CD4-positive, alpha-beta T cell (primary cell): Measurements from ENCODE around the gene CLSTN2. TPM values are rescaled to one million over a fixed set of nuclear protein-coding genes. Genes with fewer than 3 reads are reported as not detected.

Source experiments
- ATAC-seq: fragments of 200-7000 bp; cut with Tn5 transposase; one replicate; pipeline ENCODE4 v1.10.0; 2022; ENCODE audit warnings: mild to moderate bottlenecking; ENCODE audit not compliant: poor library complexity
- CTCF ChIA-PET: fragments of 350-600 bp; sonication (Branson Sonifier 250); formaldehyde crosslinking; loops from one replicate; lab custom pipeline; 2021; ENCODE audit warnings: antibody characterized with exemption, inconsistent platforms; lab: Charles Lee
- POLR2A ChIA-PET: fragments of 350-600 bp; sonication (Branson Sonifier 250); formaldehyde crosslinking; loops from one replicate; lab custom pipeline; 2021; ENCODE audit warnings: antibody characterized with exemption, inconsistent platforms; lab: Charles Lee
- DNase-seq, 14 experiments: peaks; one replicate each; pipeline ENCODE4 v3.0.0-alpha.2; 2013 to 2020; ENCODE audit warnings: mixed read lengths in 2 of 14
- H3K27ac ChIP-seq, 2 donors: one replicate each; pipeline versions ENCODE4 v1.5.1 to v1.7.0; 2013; ENCODE audit warnings: low read length in 2 of 2, low read depth in 1 of 2, mild to moderate bottlenecking in 1 of 2
- H3K27me3 ChIP-seq, 2 experiments: 1 replicate in 1 of 2; 2 replicates in 1 of 2; pipeline versions ENCODE4 v1.6.1 to v1.7.0; 2013; ENCODE audit warnings: low read length in 2 of 2, control low read depth in 1 of 2, mild to moderate bottlenecking in 1 of 2, moderate library complexity in 1 of 2; ENCODE audit not compliant: insufficient read depth in 2 of 2, control insufficient read depth in 1 of 2
- H3K36me3 ChIP-seq: one replicate; pipeline ENCODE4 v1.6.1; 2013; ENCODE audit warnings: low read length, control low read depth; ENCODE audit not compliant: insufficient read depth
- H3K4me1 ChIP-seq: one replicate; pipeline ENCODE4 v1.6.1; 2013; ENCODE audit warnings: low read length, control low read depth; ENCODE audit not compliant: insufficient read depth
- H3K4me3 ChIP-seq: one replicate; pipeline ENCODE4 v1.5.1; 2013; ENCODE audit warnings: mild to moderate bottlenecking, low read length, moderate library complexity
- H3K9me3 ChIP-seq, 2 experiments: 1 replicate in 1 of 2; 2 replicates in 1 of 2; pipeline versions ENCODE4 v1.6.1 to v1.7.0; 2013; ENCODE audit warnings: low read length in 2 of 2, mild to moderate bottlenecking in 2 of 2, control low read depth in 1 of 2, moderate library complexity in 1 of 2; ENCODE audit not compliant: control insufficient read depth in 1 of 2, insufficient read depth in 1 of 2
- H3K27ac Mint-ChIP-seq: one replicate; pipeline ENCODE4 v1.8.0; 2020; ENCODE audit warnings: mixed read lengths
- H3K27me3 Mint-ChIP-seq: one replicate; pipeline ENCODE4 v1.8.0; 2021; ENCODE audit warnings: mixed read lengths
- H3K36me3 Mint-ChIP-seq: one replicate; pipeline ENCODE4 v1.8.0; 2021; ENCODE audit warnings: low read depth, mixed read lengths
- H3K4me1 Mint-ChIP-seq: one replicate; pipeline ENCODE4 v1.8.0; 2021; ENCODE audit warnings: low read depth, mixed read lengths
- H3K4me3 Mint-ChIP-seq: one replicate; pipeline ENCODE4 v1.8.0; 2020; ENCODE audit warnings: mild to moderate bottlenecking, mixed read lengths
- H3K9me3 Mint-ChIP-seq: one replicate; pipeline ENCODE4 v1.8.0; 2020; ENCODE audit warnings: mixed read lengths
- intact Hi-C, 2 experiments: fragments of 100-400 bp; cut with DNase I in 1 of 2; cut with micrococcal nuclease in 1 of 2; formaldehyde crosslinking; loops; one replicate each; pipeline versions ENCODE4 v1.15.1 to v1.9.0; 2023 to 2025; cut with DNase I, micrococcal nuclease
- total RNA-seq, 174 experiments: library from RNA in 2 of 174; stranded (reverse) in 2 of 174; gene quantifications; one replicate each; pipeline ENCODE4 v1.2.3 and lab custom pipeline; 2021 to 2026
- TF ChIP-seq, protein P1 (sequence below): fragments of 200-600 bp; IDR thresholded peaks from one replicate; pipeline ENCODE4 v1.8.0; 2022; ENCODE audit warnings: antibody characterized with exemption, mild to moderate bottlenecking

CLSTN2 gene
- total RNA-seq, 2 experiments from 2014 or later, result not detected

DNA sequence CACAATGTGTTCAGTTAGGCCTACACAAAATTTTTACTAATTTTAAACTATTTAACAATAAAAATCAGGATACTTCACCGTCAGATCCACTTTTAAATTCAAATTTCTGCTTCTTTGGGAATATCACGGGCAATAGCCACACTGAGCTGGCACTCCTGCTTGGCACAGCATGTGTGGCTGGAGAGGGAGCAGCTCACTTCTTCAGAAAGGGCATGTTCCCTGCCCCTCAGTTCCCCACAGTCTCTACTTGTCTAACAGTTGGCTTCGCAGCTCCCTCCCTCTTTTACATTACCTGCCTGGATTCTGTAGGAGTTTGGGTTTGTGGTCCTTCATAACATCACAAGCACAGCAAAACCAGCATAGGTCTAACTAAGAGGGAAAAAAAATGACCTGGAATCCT is 666.9 kb downstream of the CLSTN2 start:
- Histone ChIP-seq H3K4me1 (no peaks in the 10 kb centered on the region), H3K9me3 (peaks cover 0 to 3% of the 10 kb centered on the region in 2 experiments), H3K27me3 (no peaks in the 10 kb centered on the region), H3K36me3 (no peaks in the 10 kb centered on the region), H3K27ac (no peak overlapping the region), H3K4me3 (no peak overlapping the region)
- ATAC-seq (no peak), DNase-seq (no peak)
- no peaks in the 10 kb centered on the region for H3K36me3 Mint-ChIP-seq
- TF ChIP-seq, protein P1, sequence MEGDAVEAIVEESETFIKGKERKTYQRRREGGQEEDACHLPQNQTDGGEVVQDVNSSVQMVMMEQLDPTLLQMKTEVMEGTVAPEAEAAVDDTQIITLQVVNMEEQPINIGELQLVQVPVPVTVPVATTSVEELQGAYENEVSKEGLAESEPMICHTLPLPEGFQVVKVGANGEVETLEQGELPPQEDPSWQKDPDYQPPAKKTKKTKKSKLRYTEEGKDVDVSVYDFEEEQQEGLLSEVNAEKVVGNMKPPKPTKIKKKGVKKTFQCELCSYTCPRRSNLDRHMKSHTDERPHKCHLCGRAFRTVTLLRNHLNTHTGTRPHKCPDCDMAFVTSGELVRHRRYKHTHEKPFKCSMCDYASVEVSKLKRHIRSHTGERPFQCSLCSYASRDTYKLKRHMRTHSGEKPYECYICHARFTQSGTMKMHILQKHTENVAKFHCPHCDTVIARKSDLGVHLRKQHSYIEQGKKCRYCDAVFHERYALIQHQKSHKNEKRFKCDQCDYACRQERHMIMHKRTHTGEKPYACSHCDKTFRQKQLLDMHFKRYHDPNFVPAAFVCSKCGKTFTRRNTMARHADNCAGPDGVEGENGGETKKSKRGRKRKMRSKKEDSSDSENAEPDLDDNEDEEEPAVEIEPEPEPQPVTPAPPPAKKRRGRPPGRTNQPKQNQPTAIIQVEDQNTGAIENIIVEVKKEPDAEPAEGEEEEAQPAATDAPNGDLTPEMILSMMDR, result no peak
- H3K27me3 Mint-ChIP-seq, result no peaks in the 10 kb centered on the region
- intact Hi-C loops, result no loop called here
- no peak overlapping the region for H3K4me3 Mint-ChIP-seq
- no peak overlapping the region for H3K27ac Mint-ChIP-seq
- POLR2A ChIA-PET, result no interaction called here
- H3K9me3 Mint-ChIP-seq, result no peaks in the 10 kb centered on the region
- CTCF ChIA-PET, result no interaction called here
- H3K4me1 Mint-ChIP-seq, result no peaks in the 10 kb centered on the region

DNA sequence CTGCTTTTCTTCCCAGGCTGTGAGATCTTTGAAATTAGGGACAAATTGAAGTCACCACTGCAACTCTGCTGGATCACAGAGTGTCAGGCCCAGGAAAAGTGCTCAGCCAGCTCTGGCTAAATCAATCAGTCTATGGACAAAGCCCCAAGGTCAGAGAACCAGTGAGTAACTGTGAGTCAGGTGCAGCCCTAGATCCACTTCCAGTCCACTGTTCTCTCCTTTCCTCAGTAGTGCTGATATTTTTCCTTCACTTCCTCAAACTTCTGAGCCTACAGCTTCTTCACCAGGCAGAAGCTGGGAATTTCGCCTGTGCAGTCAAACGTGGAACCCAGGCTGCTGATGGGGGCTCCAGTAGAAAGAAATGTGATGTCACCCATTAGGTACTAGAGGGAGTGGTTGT is 667.8 kb downstream of the CLSTN2 start:
- no peak overlapping the region for H3K27ac ChIP-seq
- no peaks in the 10 kb centered on the region for H3K27me3 ChIP-seq
- peaks cover 0 to 3% of the 10 kb centered on the region in 2 experiments for H3K9me3 ChIP-seq
- CTCF ChIA-PET, result no interaction called here
- H3K4me3 ChIP-seq, result no peak overlapping the region
- no peak overlapping the region for H3K27ac Mint-ChIP-seq
- no peaks in the 10 kb centered on the region for H3K27me3 Mint-ChIP-seq
- no peaks in the 10 kb centered on the region for H3K36me3 Mint-ChIP-seq
- H3K4me1 Mint-ChIP-seq, result no peaks in the 10 kb centered on the region
- intact Hi-C loops, result no loop called here
- DNase-seq, result no peak
- no peak overlapping the region for H3K4me3 Mint-ChIP-seq
- ATAC-seq, result no peak
- no peaks in the 10 kb centered on the region for H3K36me3 ChIP-seq
- no peaks in the 10 kb centered on the region for H3K4me1 ChIP-seq
- H3K9me3 Mint-ChIP-seq, result no peaks in the 10 kb centered on the region
- TF ChIP-seq, protein P1, result no peak
- POLR2A ChIA-PET, result no interaction called here

DNA sequence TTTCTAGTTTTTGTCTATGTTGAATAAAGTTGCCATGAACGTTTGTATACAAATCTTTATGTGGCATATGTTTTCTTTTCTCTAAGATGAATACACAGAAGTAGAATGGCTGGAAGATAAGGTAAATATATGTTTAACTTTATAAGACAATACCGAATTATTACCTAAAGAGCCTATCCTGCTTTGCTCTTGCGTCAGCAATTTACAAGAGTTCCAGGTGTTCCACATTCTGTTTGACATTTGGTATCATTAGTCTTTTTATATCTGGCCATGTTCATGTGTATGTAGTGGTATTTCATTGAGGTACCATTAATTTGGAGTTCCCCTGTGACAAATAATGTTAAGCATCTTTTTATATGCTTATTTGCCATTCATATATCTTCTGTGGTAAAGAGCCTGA is 668.8 kb downstream of the CLSTN2 start:
- POLR2A ChIA-PET, result no interaction called here
- Histone ChIP-seq H3K4me3 (no peak overlapping the region), H3K36me3 (no peaks in the 10 kb centered on the region), H3K9me3 (peaks cover 0 to 3% of the 10 kb centered on the region in 2 experiments), H3K4me1 (no peaks in the 10 kb centered on the region), H3K27me3 (no peaks in the 10 kb centered on the region), H3K27ac (no peak overlapping the region)
- H3K27ac Mint-ChIP-seq, result no peak overlapping the region
- H3K9me3 Mint-ChIP-seq, result no peaks in the 10 kb centered on the region
- no peaks in the 10 kb centered on the region for H3K36me3 Mint-ChIP-seq
- intact Hi-C loops, result no loop called here
- ATAC-seq, result no peak
- TF ChIP-seq, protein P1, result no peak
- no peaks in the 10 kb centered on the region for H3K27me3 Mint-ChIP-seq
- CTCF ChIA-PET, result no interaction called here
- no peaks in the 10 kb centered on the region for H3K4me1 Mint-ChIP-seq
- no peak for DNase-seq
- H3K4me3 Mint-ChIP-seq, result no peak overlapping the region
